Calu3 (cell line): ENCODE data around the gene VPS52. TPM values are rescaled to one million over a fixed set of nuclear protein-coding genes. Genes with fewer than 3 reads are reported as not detected.

ENCODE experiments used
- BruUV-seq: library from RNA; stranded (reverse); fragments of 400-500 nt; replicated peaks from 2 replicates; lab custom pipeline; 2021; lab: Mats Ljungman, UMichigan
- CTCF ChIA-PET: fragments of 300-600 bp; sonication (Branson Sonifier 250); formaldehyde crosslinking; loops from one replicate; lab custom pipeline; 2022; ENCODE audit warnings: antibody characterized with exemption; lab: Charles Lee
- DNase-seq: peaks from one replicate; pipeline ENCODE4 v3.0.0; 2022
- H3K27ac Mint-ChIP-seq: one replicate; pipeline ENCODE4 v1.8.0; 2022; ENCODE audit warnings: mixed read lengths; ENCODE audit not compliant: unreplicated experiment
- H3K27me3 Mint-ChIP-seq: one replicate; pipeline ENCODE4 v1.8.0; 2022; ENCODE audit warnings: mixed read lengths; ENCODE audit not compliant: unreplicated experiment
- H3K36me3 Mint-ChIP-seq: one replicate; pipeline ENCODE4 v1.8.0; 2022; ENCODE audit warnings: mild to moderate bottlenecking, moderate library complexity, mixed read lengths; ENCODE audit not compliant: insufficient read depth, unreplicated experiment
- H3K4me1 Mint-ChIP-seq: one replicate; pipeline ENCODE4 v1.8.0; 2022; ENCODE audit warnings: mild to moderate bottlenecking, low read depth, mixed read lengths; ENCODE audit not compliant: unreplicated experiment
- H3K4me3 Mint-ChIP-seq: one replicate; pipeline ENCODE4 v1.8.0; 2022; ENCODE audit warnings: mild to moderate bottlenecking, low read depth, moderate library complexity, mixed read lengths; ENCODE audit not compliant: unreplicated experiment
- H3K9me3 Mint-ChIP-seq: one replicate; pipeline ENCODE4 v1.8.0; 2022; ENCODE audit warnings: low read depth, mixed read lengths; ENCODE audit not compliant: unreplicated experiment
- intact Hi-C: fragments of 100-400 bp; cut with micrococcal nuclease; formaldehyde crosslinking; loops from one replicate; pipeline ENCODE4 v1.10.0; 2022; ENCODE audit not compliant: unreplicated experiment
- microRNA-seq: library from miRNA; unstranded; fragments of <30 nt; microRNA quantifications from one replicate; pipeline ENCODE4 v1.2.0, GENCODE V29; 2022
- total RNA-seq: library from RNA; stranded (reverse); gene quantifications from 2 replicates; pipeline ENCODE4 v1.2.3, GENCODE V29; 2022
- TF ChIP-seq, protein P1 (sequence below): fragments of 200-600 bp; IDR thresholded peaks from one replicate; pipeline ENCODE4 v1.8.0; 2022; ENCODE audit warnings: antibody characterized with exemption; ENCODE audit not compliant: unreplicated experiment

Gene VPS52
- total RNA-seq, 1 experiment from 2014 or later = 99.7 TPM

DNA sequence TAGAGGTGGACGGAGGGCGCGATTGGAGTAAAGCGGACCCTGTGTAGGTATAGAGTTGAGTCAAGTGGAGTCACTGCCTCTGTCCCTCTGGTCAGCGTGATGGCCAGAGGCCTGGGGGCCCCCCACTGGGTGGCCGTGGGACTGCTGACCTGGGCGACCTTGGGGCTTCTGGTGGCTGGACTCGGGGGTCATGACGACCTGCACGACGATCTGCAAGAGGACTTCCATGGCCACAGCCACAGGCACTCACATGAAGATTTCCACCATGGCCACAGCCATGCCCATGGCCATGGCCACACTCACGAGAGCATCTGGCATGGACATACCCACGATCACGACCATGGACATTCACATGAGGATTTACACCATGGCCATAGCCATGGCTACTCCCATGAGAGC is 70.5 kb downstream of the VPS52 start:
- peak overlapping the region; percentile 97 for H3K27ac Mint-ChIP-seq
- no peaks in the 10 kb centered on the region for H3K27me3 Mint-ChIP-seq
- H3K36me3 Mint-ChIP-seq = peaks cover 97% of the 10 kb centered on the region
- peaks cover 71% of the 10 kb centered on the region for H3K4me1 Mint-ChIP-seq
- intact Hi-C loops = no loop called here
- TSS peak; percentile 81 for BruUV-seq
- CTCF ChIA-PET = no interaction called here
- DNase-seq = peak; percentile 31
- peak overlapping the region; percentile 97 for H3K4me3 Mint-ChIP-seq
- TF ChIP-seq, protein P1, sequence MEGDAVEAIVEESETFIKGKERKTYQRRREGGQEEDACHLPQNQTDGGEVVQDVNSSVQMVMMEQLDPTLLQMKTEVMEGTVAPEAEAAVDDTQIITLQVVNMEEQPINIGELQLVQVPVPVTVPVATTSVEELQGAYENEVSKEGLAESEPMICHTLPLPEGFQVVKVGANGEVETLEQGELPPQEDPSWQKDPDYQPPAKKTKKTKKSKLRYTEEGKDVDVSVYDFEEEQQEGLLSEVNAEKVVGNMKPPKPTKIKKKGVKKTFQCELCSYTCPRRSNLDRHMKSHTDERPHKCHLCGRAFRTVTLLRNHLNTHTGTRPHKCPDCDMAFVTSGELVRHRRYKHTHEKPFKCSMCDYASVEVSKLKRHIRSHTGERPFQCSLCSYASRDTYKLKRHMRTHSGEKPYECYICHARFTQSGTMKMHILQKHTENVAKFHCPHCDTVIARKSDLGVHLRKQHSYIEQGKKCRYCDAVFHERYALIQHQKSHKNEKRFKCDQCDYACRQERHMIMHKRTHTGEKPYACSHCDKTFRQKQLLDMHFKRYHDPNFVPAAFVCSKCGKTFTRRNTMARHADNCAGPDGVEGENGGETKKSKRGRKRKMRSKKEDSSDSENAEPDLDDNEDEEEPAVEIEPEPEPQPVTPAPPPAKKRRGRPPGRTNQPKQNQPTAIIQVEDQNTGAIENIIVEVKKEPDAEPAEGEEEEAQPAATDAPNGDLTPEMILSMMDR = no peak
- H3K9me3 Mint-ChIP-seq = no peaks in the 10 kb centered on the region

Small RNA genes within 50 kb of the gene (microRNA-seq; reads per million reads assigned to microRNA genes)
- gene MIR219A1 (15.1 reads per million, percentile 40 among the genes with 10 or more reads in this experiment), gene MIR6834 (3.2 reads per million), gene MIR6873 (not detected)

Other genes starting within 250 kb of the VPS52 start
- gene HLA-DPA1, start 198.2 kb downstream of the VPS52 start, total RNA-seq = 29.2 and 46.4 TPM in 2 replicates
- 12.0 and 18.3 TPM in 2 replicates for gene HLA-DPB1, start 195.9 kb downstream of the VPS52 start, total RNA-seq
- gene COL11A2, start 79.4 kb downstream of the VPS52 start, total RNA-seq = 1.8 TPM in 2 replicates
- 78.2 and 78.3 TPM in 2 replicates for gene RXRB, start 71.2 kb downstream of the VPS52 start, total RNA-seq
- 188 and 201 TPM in 2 replicates for gene SLC39A7, start 71.0 kb downstream of the VPS52 start, total RNA-seq
- gene HSD17B8, start 67.2 kb downstream of the VPS52 start, total RNA-seq = 40.4 and 41.7 TPM in 2 replicates
- 53.9 and 58.9 TPM in 2 replicates for gene RING1, start 63.4 kb downstream of the VPS52 start, total RNA-seq
- 2,667 and 2,688 TPM in 2 replicates for gene RPS18, start 199 bp upstream of the VPS52 start, total RNA-seq
- gene B3GALT4, start 5.2 kb upstream of the VPS52 start, total RNA-seq = 18.2 and 21.6 TPM in 2 replicates
- gene WDR46, start 17.4 kb upstream of the VPS52 start, total RNA-seq = 124 and 125 TPM in 2 replicates
- 141 and 168 TPM in 2 replicates for gene PFDN6, start 17.7 kb upstream of the VPS52 start, total RNA-seq
- 138 and 154 TPM in 2 replicates for gene RGL2, start 27.1 kb upstream of the VPS52 start, total RNA-seq
- 443 and 488 TPM in 2 replicates for gene TAPBP, start 42.2 kb upstream of the VPS52 start, total RNA-seq
- 22.6 and 26.4 TPM in 2 replicates for gene ZBTB22, start 45.9 kb upstream of the VPS52 start, total RNA-seq
- gene DAXX, start 51.1 kb upstream of the VPS52 start, total RNA-seq = 86.3 and 86.6 TPM in 2 replicates
- gene KIFC1, start 119.9 kb upstream of the VPS52 start, total RNA-seq = 105 and 140 TPM in 2 replicates
- 62.4 and 68.3 TPM in 2 replicates for gene PHF1, start 139.1 kb upstream of the VPS52 start, total RNA-seq
- gene CUTA, start 146.2 kb upstream of the VPS52 start, total RNA-seq = 170 and 172 TPM in 2 replicates
- 18.8 and 24.9 TPM in 2 replicates for gene SYNGAP1, start 148.2 kb upstream of the VPS52 start, total RNA-seq
- gene ZBTB9, start 182.7 kb upstream of the VPS52 start, total RNA-seq = 18.1 and 20.0 TPM in 2 replicates